Superior temporal gyrus (tissue), 1 donor: ENCODE data around the gene SUMO1.
"Not testable (repeated sequence)": the region's sequence is repeated elsewhere in the genome, so short reads cannot be mapped to it uniquely, and the experiment has no call there.

Source experiments
- DNase-seq: peaks from one replicate; pipeline ENCODE4 v3.0.0-alpha.2; 2016; ENCODE audit errors: extremely low spot score

Gene SUMO1

GRCh38 chr2:202238234-202239197 is at the start of gene SUMO1:
Gene SUMO1 (minus strand): TSS chr2:202238597. CDS start chr2:202238451, 146 bp downstream.
- DNase-seq, result peak; percentile 96

- no peak for DNase-seq
Measured at GRCh38 chr2:202286595-202286994, 48.2 kb upstream of the SUMO1 start.

- peak; percentile 83 for DNase-seq
Measured at GRCh38 chr2:202278944-202279343, 40.5 kb upstream of the SUMO1 start.

GRCh38 chr2:202278036-202278760 is 39.8 kb upstream of the SUMO1 start:
- DNase-seq, result no peak

GRCh38 chr2:202276078-202276720 is 37.8 kb upstream of the SUMO1 start:
- DNase-seq, result not testable (repeated sequence)

- DNase-seq, result no peak
Measured at GRCh38 chr2:202270487-202270886, 32.1 kb upstream of the SUMO1 start.

- DNase-seq, result no peak
Measured at GRCh38 chr2:202269585-202269984, 31.2 kb upstream of the SUMO1 start.

- no peak for DNase-seq
Measured at GRCh38 chr2:202267495-202267894, 29.1 kb upstream of the SUMO1 start.

GRCh38 chr2:202265467-202266277 is 27.3 kb upstream of the SUMO1 start, which contains the start of gene NOP58:
Gene NOP58 (plus strand): TSS chr2:202265763. CDS start chr2:202265942, 179 bp downstream.
- peak; percentile 100 for DNase-seq

GRCh38 chr2:202261531-202261930 is 23.1 kb upstream of the SUMO1 start:
- DNase-seq, result no peak

- DNase-seq, result no peak
Measured at GRCh38 chr2:202251494-202251893, 13.1 kb upstream of the SUMO1 start.

- no peak for DNase-seq
Measured at GRCh38 chr2:202249521-202250253, 11.3 kb upstream of the SUMO1 start.

GRCh38 chr2:202247710-202248109 is 9.3 kb upstream of the SUMO1 start:
- DNase-seq, result not testable (repeated sequence)

- DNase-seq, result peak; percentile 29
Measured at GRCh38 chr2:202237787-202238233, 587 bp downstream of the SUMO1 start.

GRCh38 chr2:202221873-202222272 is 16.5 kb downstream of the SUMO1 start:
- no peak for DNase-seq

- no peak for DNase-seq
Measured at GRCh38 chr2:202215179-202215578, 23.2 kb downstream of the SUMO1 start.

- DNase-seq, result no peak
Measured at GRCh38 chr2:202208526-202208925, 29.9 kb downstream of the SUMO1 start.

GRCh38 chr2:202204855-202205254 is 33.5 kb downstream of the SUMO1 start:
- no peak for DNase-seq

GRCh38 chr2:202203348-202203747 is 35.0 kb downstream of the SUMO1 start:
- DNase-seq, result no peak
